Stimulated activated CD4-positive, alpha-beta T cell treated with anti-CD3 and anti-CD28 coated beads, Interleukin-1b, Interleukin-23, amount 100 ng/mL, for 4 hours (primary cell): ENCODE measurements around the gene LIPM.
A peak's percentile ranks its signal among the peaks of the same experiment; 100 is the strongest.
"Not testable (repeated sequence)": the region's sequence is repeated elsewhere in the genome, so short reads cannot be mapped to it uniquely, and the experiment has no call there.

Experiments used
- DNase-seq, 2 donors: peaks; one replicate each; pipeline ENCODE4 v3.0.0-alpha.2; 2020; ENCODE audit warnings: low read depth in 2 of 2

LIPM gene

GRCh38 chr10:88803641-88804040, 1.1 kb downstream of the LIPM start:
- DNase-seq = no peak

GRCh38 chr10:88804083-88804812, 1.7 kb downstream of the LIPM start:
- DNase-seq = no peak

- no peak for DNase-seq
These were observed 2.8 kb downstream of the LIPM start for GRCh38 chr10:88805361-88805760.

- no peak for DNase-seq
These were observed 3.4 kb downstream of the LIPM start for GRCh38 chr10:88805924-88806323.

GRCh38 chr10:88809621-88810020, 7.1 kb downstream of the LIPM start:
- DNase-seq = no peak

- DNase-seq = no peak
These were observed 7.8 kb downstream of the LIPM start for GRCh38 chr10:88810196-88810961.

GRCh38 chr10:88813200-88813599, 10.7 kb downstream of the LIPM start:
- no peak for DNase-seq

GRCh38 chr10:88819290-88819689, 16.8 kb downstream of the LIPM start:
- no peak for DNase-seq

- DNase-seq = no peak
These were observed 18.3 kb downstream of the LIPM start for GRCh38 chr10:88820748-88821401.

GRCh38 chr10:88826388-88826787, 23.9 kb downstream of the LIPM start:
- DNase-seq = no peak

- DNase-seq = no peak
These were observed 25.1 kb downstream of the LIPM start for GRCh38 chr10:88827671-88828070.

- DNase-seq = no peak
These were observed 25.8 kb downstream of the LIPM start for GRCh38 chr10:88828310-88828709.

- no peak for DNase-seq
These were observed 28.2 kb downstream of the LIPM start for GRCh38 chr10:88830643-88831268.

GRCh38 chr10:88831709-88832108, 29.2 kb downstream of the LIPM start:
- DNase-seq = no peak

- no peak for DNase-seq
These were observed 29.8 kb downstream of the LIPM start for GRCh38 chr10:88832376-88832775.

GRCh38 chr10:88833156-88833555, 30.6 kb downstream of the LIPM start:
- no peak for DNase-seq

- no peak for DNase-seq
These were observed 31.2 kb downstream of the LIPM start for GRCh38 chr10:88833723-88834122.

GRCh38 chr10:88835096-88835909, 32.8 kb downstream of the LIPM start:
- peak; percentile 76 to 86 for DNase-seq

- DNase-seq = no peak
These were observed 33.3 kb downstream of the LIPM start for GRCh38 chr10:88835910-88836221.

- DNase-seq = not testable (repeated sequence)
These were observed 35.1 kb downstream of the LIPM start for GRCh38 chr10:88837632-88838031.

GRCh38 chr10:88838766-88839350, 36.3 kb downstream of the LIPM start:
- no peak for DNase-seq
